Neural progenitor cell (in vitro differentiated cells): ENCODE data around the gene IYD. TPM values are rescaled to one million over a fixed set of nuclear protein-coding genes. Genes with fewer than 3 reads are reported as not detected.
"Not testable (repeated sequence)": the region's sequence is repeated elsewhere in the genome, so short reads cannot be mapped to it uniquely, and the experiment has no call there.

Experiments used
- DNase-seq: peaks from one replicate; pipeline ENCODE4 v3.0.0-alpha.2; 2016; ENCODE audit warnings: low spot score
- H2AFZ ChIP-seq: fragments of 200-600 bp; sonication (generic); replicated peaks from 2 replicates; pipeline ENCODE4 v1.6.1; 2016; ENCODE audit warnings: antibody characterized with exemption
- H3F3A ChIP-seq: fragments of 200-600 bp; sonication (generic); 2 replicates; pipeline ENCODE4 v1.6.1; 2016; ENCODE audit warnings: antibody characterized with exemption, low read depth
- H3K27ac ChIP-seq: fragments of 200-600 bp; sonication (generic); 2 replicates; pipeline ENCODE4 v1.5.1; 2016; ENCODE audit warnings: mild to moderate bottlenecking
- H3K27me3 ChIP-seq: fragments of 200-600 bp; sonication (generic); 2 replicates; pipeline ENCODE4 v1.6.1; 2016; ENCODE audit warnings: mild to moderate bottlenecking, moderate library complexity
- H3K36me3 ChIP-seq: fragments of 200-600 bp; sonication (generic); 2 replicates; pipeline ENCODE4 v1.5.1; 2016
- H3K4me1 ChIP-seq: fragments of 200-600 bp; sonication (generic); 2 replicates; pipeline ENCODE4 v1.6.1; 2016; ENCODE audit warnings: mixed run types
- H3K4me2 ChIP-seq: fragments of 200-600 bp; sonication (generic); 2 replicates; pipeline ENCODE4 v1.6.1; 2016
- H3K4me3 ChIP-seq: fragments of 200-600 bp; sonication (generic); 2 replicates; pipeline ENCODE4 v1.5.1; 2016
- H3K79me2 ChIP-seq: fragments of 200-600 bp; sonication (generic); 2 replicates; pipeline ENCODE4 v1.6.1; 2016; ENCODE audit warnings: low read depth
- H3K9ac ChIP-seq: fragments of 200-600 bp; sonication (generic); 2 replicates; pipeline ENCODE4 v1.6.1; 2016
- H3K9me3 ChIP-seq: fragments of 200-600 bp; sonication (generic); 2 replicates; pipeline ENCODE4 v1.5.1; 2016; ENCODE audit warnings: low read depth
- H4K20me1 ChIP-seq: fragments of 200-600 bp; sonication (generic); 2 replicates; pipeline ENCODE4 v1.6.1; 2016; ENCODE audit warnings: low read depth
- H3K27ac Mint-ChIP-seq: 3 replicates; pipeline ENCODE4 v1.8.0; 2021; ENCODE audit warnings: mixed read lengths
- H3K27me3 Mint-ChIP-seq: 2 replicates; pipeline ENCODE4 v1.8.0; 2022; ENCODE audit warnings: low read depth, mild to moderate bottlenecking, inconsistent platforms, moderate library complexity, mixed read lengths; ENCODE audit not compliant: insufficient read depth
- H3K36me3 Mint-ChIP-seq: 3 replicates; pipeline ENCODE4 v1.8.0; 2021; ENCODE audit warnings: mixed read lengths
- H3K4me1 Mint-ChIP-seq: 3 replicates; pipeline ENCODE4 v1.8.0; 2021; ENCODE audit warnings: mixed read lengths
- H3K4me3 Mint-ChIP-seq: 3 replicates; pipeline ENCODE4 v1.8.0; 2021; ENCODE audit warnings: mild to moderate bottlenecking, moderate library complexity, mixed read lengths
- H3K9me3 Mint-ChIP-seq: 3 replicates; pipeline ENCODE4 v1.8.0; 2020; ENCODE audit warnings: mixed read lengths
- CTCF ChIP-seq: fragments of 200-600 bp; sonication (generic); IDR thresholded peaks from 2 replicates; pipeline ENCODE4 v1.5.1; 2017; ENCODE audit warnings: antibody characterized with exemption, mild to moderate bottlenecking
- EZH2 ChIP-seq: fragments of 200-600 bp; sonication (generic); IDR thresholded peaks from 2 replicates; pipeline ENCODE4 v1.6.1; 2017; ENCODE audit warnings: antibody characterized with exemption, mild to moderate bottlenecking, moderate library complexity
- EZH2phosphoT487 ChIP-seq: fragments of 200-600 bp; sonication (generic); IDR thresholded peaks from 2 replicates; pipeline ENCODE4 v1.6.1; 2017; ENCODE audit warnings: antibody characterized with exemption
- total RNA-seq: library from RNA; depleted of rRNA; stranded (reverse); fragments of >200 nt; gene quantifications from 2 replicates; pipeline ENCODE4 v1.2.3, GENCODE V29; 2015; ENCODE audit warnings: low replicate concordance

The IYD gene
- total RNA-seq, 1 donor from 2014 or later = not detected

- Histone ChIP-seq H3K4me1 (no peaks in the 10 kb centered on the region), H3K27me3 (no peaks in the 10 kb centered on the region), H3K79me2 (no peaks in the 10 kb centered on the region), H2AFZ (no peak overlapping the region), H3K27ac (no peak overlapping the region), H4K20me1 (no peaks in the 10 kb centered on the region), H3K9me3 (no peaks in the 10 kb centered on the region), H3K4me2 (no peak overlapping the region), H3F3A (no peaks in the 10 kb centered on the region), H3K36me3 (no peaks in the 10 kb centered on the region), H3K4me3 (no peak overlapping the region), H3K9ac (no peak overlapping the region)
- H3K4me3 Mint-ChIP-seq = no peak overlapping the region
- peaks cover 5% of the 10 kb centered on the region for H3K4me1 Mint-ChIP-seq
- no peak for TF ChIP-seq CTCF
- no peak for TF ChIP-seq EZH2
- no peak for TF ChIP-seq EZH2phosphoT487
- H3K27me3 Mint-ChIP-seq = peaks cover 7% of the 10 kb centered on the region
- no peak for DNase-seq
- H3K27ac Mint-ChIP-seq = no peak overlapping the region
- H3K9me3 Mint-ChIP-seq = no peaks in the 10 kb centered on the region
- H3K36me3 Mint-ChIP-seq = no peaks in the 10 kb centered on the region
These were observed 3.2 kb downstream of the IYD start for GRCh38 chr6:150372051-150372450.

- Histone ChIP-seq H3K4me3 (no peak overlapping the region), H3K36me3 (no peaks in the 10 kb centered on the region), H3K79me2 (no peaks in the 10 kb centered on the region), H2AFZ (no peak overlapping the region), H3F3A (no peaks in the 10 kb centered on the region), H3K4me1 (no peaks in the 10 kb centered on the region), H3K27ac (no peak overlapping the region), H3K4me2 (no peak overlapping the region), H3K9ac (no peak overlapping the region), H4K20me1 (no peaks in the 10 kb centered on the region), H3K27me3 (no peaks in the 10 kb centered on the region), H3K9me3 (no peaks in the 10 kb centered on the region)
- Mint-ChIP-seq H3K36me3 (no peaks in the 10 kb centered on the region), H3K9me3 (no peaks in the 10 kb centered on the region), H3K4me3 (no peak overlapping the region), H3K4me1 (peaks cover 8% of the 10 kb centered on the region), H3K27ac (no peak overlapping the region), H3K27me3 (peaks cover 7% of the 10 kb centered on the region)
- no peak for DNase-seq
- TF ChIP-seq CTCF = no peak
These were observed 4.5 kb downstream of the IYD start for GRCh38 chr6:150373260-150373701.

DNA sequence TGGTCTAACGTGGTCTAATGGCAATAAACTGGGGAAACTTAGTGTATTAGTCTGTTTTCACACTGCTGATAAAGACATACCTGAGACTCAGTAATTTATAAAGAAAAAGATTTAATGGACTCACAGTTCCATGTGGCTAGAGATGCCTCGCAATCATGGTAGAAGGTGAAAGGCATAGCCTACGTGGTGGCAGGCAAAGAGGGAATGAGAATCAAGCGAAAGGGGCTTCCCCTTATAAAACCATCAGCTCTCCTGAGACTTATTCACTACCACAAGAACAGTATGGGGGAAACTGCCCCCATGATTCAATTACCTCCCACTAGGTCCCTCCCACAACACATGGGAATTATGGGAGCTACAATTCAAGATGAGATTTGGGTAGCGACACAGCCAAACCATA is 5.5 kb downstream of the IYD start:
- H3K4me1 Mint-ChIP-seq, H3K9me3 ChIP-seq, H3K4me1 ChIP-seq, H3K9me3 Mint-ChIP-seq, H3K36me3 ChIP-seq, H3K4me2 ChIP-seq, H3K36me3 Mint-ChIP-seq, H2AFZ ChIP-seq, H3K27me3 ChIP-seq, H3K27ac ChIP-seq, H3K27me3 Mint-ChIP-seq, H3K4me3 Mint-ChIP-seq, H3K79me2 ChIP-seq, DNase-seq, H3K27ac Mint-ChIP-seq, H3K4me3 ChIP-seq, H3F3A ChIP-seq, H3K9ac ChIP-seq, H4K20me1 ChIP-seq: not testable (repeated sequence)

DNA sequence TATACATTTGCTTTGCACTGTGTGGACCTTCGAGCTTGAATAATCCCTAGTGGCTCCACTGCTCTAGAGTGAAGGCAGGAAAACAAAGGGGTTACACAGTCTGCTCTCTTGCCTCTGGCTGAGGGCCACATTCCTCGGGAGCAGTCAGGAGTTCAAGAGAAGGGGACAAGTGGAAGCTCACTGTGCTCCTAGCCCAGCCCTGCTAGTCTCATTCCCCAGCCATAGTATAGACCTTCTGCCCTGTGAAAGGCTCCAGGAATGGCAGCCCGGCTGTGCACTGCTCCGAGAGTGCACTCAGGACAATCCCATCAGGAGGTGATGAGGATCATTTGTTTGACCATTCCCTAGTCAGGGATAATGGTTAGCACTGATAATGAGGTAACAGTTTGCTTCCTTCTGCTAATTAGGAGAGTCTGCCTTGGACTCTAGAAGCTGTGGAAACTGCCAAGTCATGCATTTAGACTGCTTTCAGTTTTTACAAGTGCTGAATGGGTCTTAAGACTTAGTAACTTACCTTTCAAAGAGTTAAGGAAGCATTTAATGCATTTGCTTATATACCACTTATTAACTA is 8.5 kb downstream of the IYD start:
- DNase-seq = peak; percentile 40
- Mint-ChIP-seq H3K4me1 (peaks cover 8% of the 10 kb centered on the region), H3K9me3 (no peaks in the 10 kb centered on the region), H3K27ac (peak overlapping the region; percentile 55), H3K27me3 (peaks cover 3% of the 10 kb centered on the region), H3K36me3 (no peaks in the 10 kb centered on the region), H3K4me3 (no peak overlapping the region)
- no peaks in the 10 kb centered on the region for H3F3A ChIP-seq
- peaks cover 8% of the 10 kb centered on the region for H3K27me3 ChIP-seq
- H3K9me3 ChIP-seq = no peaks in the 10 kb centered on the region
- no peak overlapping the region for H3K4me2 ChIP-seq
- no peak overlapping the region for H3K9ac ChIP-seq
- no peaks in the 10 kb centered on the region for H3K4me1 ChIP-seq
- H3K27ac ChIP-seq = no peak overlapping the region
- no peak overlapping the region for H3K4me3 ChIP-seq
- H3K79me2 ChIP-seq = no peaks in the 10 kb centered on the region
- H4K20me1 ChIP-seq = no peaks in the 10 kb centered on the region
- TF ChIP-seq CTCF = no peak
- no peak for TF ChIP-seq EZH2phosphoT487
- no peak for TF ChIP-seq EZH2
- H2AFZ ChIP-seq = no peak overlapping the region
- no peaks in the 10 kb centered on the region for H3K36me3 ChIP-seq
